GF-D8 (cell line): Measurements from ENCODE around the gene THADA.
"Not testable (repeated sequence)": the region's sequence is repeated elsewhere in the genome, so short reads cannot be mapped to it uniquely, and the experiment has no call there.

Experiments used
- DNase-seq: peaks from one replicate; lab custom pipeline; 2025; lab: John Stamatoyannopoulos, UW

Gene THADA

DNA sequence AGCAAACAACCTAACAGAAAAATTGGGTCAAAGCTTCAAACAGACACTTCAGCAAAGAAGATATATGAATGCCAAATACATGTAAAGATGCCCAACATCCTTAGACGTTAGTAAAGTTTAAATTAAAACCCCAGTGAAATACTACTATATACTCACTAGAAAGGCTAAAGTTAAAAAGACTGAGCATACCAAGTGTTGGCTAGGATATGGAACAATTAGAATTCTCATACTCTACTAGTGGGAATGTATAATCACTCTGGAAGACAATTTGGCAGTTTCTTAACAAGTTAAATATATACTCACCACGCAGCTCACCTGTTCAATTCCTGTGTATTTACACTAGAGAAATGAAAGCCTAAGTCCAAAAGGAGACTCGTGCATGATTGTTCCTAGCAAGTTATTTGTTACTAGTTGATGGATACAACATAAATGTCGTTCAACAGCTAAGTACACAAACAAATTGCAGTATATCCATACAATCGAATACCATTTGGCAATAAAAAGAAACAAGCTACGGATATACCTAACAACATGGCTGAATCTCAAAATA lies 185.7 kb downstream of the THADA start:
- DNase-seq = no peak

DNA sequence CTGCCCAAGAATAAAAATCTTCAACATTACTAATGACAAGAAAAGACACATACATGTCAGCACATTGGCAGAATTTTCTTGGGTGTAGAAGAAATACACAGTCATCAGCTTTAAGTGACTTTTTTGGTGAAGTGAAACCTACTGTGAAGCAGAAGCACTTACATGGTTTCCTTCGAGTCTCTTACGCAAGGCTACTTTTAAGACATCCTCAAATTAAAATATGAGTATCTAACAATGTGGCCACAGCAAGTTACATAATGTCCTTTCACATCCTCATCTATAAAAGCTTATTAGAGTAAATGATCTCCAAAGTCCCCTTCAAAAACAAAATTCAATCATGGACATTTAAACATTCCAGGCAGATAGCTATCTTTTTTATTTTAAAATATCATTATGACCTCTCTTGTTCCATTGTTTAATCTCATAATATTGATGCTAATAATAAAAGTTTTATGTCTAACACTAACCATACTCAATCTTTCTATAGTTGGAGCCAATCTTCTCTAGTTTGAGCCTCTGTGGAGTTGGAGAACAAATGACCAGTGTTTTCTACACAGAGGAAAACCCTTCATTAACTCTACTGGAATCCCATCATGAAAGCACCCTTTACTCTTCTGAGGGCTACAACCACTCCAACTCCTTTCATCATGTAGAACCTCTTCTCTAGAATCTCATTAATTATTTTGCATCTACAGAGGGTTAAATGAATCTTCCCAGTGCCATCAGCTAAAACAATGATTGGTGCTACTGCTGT lies 187.3 kb downstream of the THADA start:
- DNase-seq = peak; percentile 89

DNA sequence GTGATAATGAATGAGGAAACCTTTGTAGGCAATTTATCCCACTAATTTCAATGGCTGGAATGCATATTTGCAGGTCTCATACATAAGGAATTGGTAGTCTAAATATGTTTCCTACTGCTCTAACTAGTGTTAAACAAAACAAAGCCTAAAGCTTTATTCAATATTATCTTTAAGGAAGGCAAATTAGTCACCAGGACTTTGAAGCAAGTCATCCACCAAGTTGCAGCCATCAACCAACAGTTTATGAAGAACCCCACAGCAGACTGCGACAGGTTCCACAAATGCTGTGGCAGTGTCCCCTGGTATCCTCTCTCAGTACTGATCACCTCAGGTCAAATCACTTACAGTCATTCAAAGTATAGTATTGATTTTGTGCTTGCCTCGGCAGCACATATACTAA lies 187.9 kb downstream of the THADA start:
- no peak for DNase-seq

DNA sequence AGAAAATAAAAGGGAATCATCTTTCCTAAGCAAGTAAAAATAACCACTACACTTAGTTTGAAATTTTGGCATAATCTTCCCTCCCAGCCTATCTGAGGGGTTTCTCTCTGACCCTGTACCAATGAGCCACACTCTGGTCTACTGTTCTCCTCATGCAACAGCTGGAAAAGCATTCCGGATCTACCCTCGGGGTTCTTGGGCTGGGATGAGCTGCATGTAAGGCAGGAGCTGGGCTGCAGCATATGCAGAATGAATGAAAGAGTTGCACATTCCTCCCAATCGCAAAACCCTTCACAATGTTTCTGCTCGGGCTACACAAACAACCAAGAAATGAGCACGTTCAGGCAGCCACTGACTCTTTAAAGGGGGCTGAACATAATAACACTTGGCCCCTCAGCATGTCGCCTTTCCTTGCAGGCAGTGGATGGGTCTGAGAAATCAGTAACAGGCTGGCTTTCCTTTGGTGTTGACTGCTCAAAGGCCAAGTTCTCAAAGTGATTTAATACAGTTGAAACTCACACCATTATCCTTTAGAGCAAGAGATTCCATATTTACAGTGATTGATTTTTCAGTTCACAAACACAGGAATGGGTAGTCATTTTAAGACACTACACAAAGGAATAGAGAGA lies 189.1 kb downstream of the THADA start:
- no peak for DNase-seq

DNA sequence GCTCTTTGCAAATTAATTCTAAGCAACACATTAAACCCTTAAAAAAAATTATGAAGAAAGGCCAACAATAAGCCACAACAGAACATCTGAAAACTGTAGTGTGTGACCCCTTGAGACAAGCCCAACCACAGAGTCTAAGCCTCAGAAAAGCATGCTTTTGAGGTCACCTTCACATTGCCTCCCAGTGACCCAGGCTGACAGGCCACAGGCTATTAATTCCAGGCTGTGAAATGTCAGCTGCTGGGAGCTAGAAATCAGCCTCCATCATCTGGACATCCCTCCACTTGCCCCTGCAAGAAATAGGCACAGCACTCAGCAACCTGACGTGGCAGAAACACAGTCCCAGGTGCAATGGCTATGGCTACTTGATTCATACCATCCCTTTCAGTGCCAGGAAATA lies 190.0 kb downstream of the THADA start:
- no peak for DNase-seq

DNA sequence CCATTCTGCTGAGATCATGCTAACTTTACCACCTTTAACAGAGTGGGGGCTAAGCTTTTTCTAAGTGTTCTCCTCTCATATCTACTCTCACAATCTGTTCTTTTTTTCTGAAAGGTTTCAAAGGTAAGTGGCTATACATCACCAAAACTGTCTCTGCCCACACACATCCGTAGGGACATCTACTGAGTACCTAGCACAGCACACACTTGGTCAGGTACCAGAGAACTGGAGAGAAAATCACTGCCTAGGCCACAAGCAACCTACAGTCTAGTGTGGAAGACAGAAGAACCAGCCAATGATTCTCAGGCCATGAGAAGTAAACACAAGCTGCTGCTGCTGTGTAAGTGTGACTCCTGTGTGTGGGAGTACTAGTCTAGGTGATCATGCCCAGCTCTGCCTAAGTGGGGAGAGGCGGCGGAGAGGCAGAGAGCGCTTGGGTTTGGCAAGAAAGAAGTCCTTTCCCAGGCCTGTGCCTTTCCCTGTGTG lies 193.3 kb downstream of the THADA start:
- DNase-seq = no peak

DNA sequence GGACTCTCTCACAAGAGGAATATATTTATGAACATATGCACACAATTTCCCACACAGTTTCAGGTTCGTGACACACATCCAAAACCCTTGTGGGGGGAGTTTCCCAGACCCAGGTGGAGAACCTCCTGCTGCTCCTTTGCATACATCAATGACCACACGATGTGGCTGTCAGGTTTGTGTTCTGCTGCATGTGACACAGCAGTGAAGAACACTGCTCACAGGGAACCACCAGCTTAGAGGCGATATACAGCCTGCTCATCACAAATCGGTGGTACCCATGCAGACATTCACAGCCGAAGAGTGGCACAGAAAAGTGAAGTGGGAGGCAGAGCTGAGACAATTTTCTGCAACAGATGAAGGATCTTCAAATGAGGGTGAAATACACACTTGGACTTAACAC lies 193.8 kb downstream of the THADA start:
- DNase-seq = no peak

DNA sequence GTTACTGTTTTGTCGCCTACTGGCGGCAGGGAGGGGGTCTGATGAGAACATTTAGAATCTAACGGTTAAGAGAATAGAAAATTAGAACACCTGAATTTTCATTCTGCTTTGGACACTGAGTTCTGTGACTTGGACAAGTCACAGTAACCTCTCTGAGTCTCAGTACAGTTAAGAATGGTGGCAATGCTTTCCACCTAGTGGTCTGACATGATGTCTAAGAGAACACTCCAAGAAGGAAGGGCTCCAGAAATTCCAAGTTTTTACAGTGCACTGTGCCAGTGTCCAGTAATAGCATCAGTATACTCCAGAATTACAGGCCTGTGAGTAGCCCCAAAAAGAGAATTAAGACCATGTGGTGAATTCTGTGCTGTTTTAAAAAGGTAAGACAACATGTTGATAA lies 195.3 kb downstream of the THADA start:
- no peak for DNase-seq

DNA sequence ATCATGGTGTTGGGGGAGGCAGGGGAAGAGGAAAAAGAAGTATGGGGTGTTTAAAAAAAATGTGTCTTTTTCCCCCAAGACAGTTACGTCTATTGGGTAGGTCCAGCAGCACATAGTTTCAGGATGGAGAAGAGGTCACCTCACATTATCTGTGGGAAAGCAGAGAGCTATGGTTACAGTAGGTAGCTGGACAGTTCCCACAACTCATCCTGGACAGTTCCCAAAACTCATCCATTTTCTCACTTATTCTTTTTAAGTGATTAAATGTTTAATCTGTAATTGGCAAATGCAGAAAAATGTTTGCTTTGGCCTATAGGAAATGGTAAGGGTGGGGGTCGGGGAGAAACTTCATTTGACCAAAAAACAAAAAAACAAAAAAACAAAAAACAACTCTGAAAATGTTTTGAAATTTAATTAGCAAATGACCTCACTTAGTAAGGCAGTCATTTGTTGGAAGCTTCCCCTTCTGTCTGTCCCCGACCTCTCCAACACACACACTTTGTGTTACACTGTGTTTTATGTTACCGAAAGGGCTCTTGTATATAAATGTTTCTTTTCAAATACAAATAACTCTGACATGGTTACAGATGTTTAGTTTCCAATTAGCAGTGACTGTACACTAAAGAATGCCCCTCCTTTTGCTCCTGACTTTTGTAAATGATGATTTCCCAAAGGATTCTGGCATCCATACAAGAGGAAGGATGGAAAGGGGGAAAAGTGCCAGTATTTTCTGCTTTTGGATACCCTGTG lies 196.1 kb downstream of the THADA start:
- no peak for DNase-seq

DNA sequence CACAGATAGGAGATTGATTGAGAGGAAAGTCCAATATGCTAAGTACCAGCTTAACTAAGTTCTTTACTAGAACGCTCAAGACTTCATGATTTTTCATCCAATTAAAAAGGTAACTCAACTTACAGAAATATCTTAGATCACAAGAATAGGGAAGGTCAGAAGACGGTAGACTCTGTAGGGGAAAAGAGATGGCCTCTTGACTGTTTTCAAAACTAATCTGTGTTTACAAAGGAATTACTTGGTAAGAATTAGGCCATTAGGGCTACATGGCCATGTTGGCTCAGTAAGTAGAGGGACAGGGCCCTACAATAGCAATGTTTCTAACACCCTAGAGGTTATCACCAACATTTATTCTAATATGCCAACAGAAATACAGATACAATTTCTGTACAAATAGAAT lies 196.7 kb downstream of the THADA start:
- DNase-seq = no peak

DNA sequence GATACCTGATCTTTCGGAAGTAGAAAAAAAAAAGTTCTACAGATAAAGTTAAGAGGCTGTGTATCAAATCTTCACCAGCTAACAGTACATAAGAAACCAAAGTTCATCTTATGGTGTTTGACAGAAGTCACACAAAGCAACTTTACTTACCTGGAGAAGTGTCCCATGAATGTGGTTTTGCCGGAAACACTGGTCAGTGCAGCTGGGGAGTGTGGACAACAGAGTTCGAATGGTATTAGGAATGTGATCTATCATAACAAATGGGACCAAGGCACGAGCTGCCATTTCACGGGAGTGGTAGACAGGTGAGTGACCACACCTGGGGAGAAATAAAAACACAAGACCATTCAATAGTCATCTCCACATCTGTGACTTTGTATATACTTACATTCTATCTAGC lies 198.0 kb downstream of the THADA start:
- DNase-seq = no peak

DNA sequence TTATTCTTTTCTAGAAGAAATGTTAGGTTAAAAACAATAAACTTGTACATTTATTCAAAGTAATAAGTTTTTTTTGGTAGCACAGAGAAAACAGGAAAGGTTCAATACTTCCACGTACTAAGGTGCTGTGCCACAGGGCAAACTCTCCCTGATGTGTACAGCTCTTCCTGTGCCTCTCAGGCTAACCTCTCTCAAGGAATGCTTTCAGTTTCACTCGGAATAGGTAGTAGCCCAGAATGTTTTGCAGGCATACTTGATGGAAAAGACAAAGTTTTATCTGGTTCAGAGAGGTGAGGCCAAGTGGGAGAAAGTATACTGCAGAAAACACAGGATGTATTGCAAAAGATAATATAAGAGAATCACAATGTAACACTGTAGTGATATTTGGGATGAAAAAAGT lies 198.4 kb downstream of the THADA start:
- DNase-seq = no peak

DNA sequence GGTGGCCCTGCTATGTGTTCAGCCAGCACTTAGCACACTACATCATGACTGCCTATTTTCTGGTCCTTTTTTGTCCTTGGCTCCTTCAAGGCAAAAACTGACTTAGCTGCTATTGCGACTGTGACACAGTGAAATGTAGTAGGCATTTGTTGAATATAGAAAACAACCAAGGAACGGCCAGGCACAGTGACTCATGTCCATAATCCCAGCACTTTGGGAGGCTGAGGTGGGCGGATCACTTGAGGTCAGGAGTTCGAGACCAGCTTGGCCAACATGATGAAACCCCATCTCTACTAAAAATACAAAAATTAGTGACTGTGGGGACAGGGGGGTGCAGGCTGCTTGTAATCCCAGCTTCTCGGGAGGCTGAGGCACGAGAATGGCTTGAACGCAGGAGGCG lies 199.5 kb downstream of the THADA start:
- DNase-seq = not testable (repeated sequence)

DNA sequence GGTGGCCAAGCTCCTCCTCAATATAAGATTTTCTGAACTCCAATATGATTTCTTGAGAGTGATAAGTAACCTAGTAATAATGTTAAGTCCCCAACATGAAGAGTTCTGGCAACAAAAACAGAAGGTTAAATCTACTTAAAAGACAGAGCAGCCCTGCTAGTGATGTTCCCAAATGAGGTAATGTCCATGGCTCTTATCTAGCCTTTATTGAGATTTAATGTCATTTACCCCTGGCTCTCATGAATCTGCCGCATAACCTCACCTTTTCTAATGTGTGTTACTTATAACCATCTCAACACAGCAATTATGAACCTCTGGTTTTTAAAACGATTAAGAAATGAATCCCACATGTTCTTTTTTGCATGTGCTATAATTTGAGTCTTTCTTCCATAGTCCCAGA lies 201.9 kb downstream of the THADA start:
- DNase-seq = no peak

DNA sequence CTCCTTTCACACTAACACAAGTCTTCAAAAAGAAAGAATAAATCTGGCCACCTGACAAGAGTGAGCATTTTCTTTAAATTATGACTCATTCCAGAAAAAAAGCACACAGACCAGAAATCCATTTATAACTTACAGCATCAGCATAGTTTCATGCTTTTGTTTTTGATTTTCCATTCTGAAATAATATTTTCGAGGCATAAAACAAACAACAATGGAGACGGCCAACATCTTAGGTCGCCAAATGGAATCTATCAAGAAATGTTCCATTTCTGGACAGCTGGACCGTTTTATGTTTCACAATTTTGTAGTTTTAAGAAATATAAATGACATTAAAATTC lies 204.0 kb downstream of the THADA start:
- DNase-seq = no peak

DNA sequence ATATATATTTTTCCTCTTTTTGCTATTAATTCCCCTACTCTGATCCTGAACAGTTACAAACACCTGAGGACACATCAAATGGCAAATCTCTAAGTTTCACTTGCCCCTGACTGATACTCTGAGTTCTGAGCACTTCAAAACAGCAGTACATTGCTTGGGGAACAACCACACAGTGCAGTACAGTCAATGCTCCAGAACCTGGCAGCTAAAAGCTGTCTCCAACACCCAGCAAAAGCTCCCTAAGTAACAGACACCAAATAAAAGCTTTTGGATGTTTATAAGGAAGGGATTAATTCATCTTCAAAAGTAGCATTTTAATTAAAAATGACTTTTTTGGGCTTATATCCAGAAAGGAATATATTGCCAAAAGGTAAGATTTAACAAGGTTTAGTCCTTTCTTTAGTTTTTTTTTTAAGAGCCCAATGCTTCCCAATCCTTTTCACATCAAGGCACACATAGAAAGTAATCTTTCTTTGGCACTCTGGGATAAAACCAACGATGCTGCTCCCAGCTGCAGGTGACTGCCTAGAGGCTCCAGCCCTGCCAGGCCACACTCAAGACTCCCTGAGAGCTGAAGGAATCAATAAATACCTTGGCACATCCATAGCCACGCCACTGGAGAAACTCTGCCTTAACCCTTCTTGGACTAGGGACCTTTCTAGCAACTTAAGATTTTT lies 204.5 kb downstream of the THADA start:
- DNase-seq = no peak

DNA sequence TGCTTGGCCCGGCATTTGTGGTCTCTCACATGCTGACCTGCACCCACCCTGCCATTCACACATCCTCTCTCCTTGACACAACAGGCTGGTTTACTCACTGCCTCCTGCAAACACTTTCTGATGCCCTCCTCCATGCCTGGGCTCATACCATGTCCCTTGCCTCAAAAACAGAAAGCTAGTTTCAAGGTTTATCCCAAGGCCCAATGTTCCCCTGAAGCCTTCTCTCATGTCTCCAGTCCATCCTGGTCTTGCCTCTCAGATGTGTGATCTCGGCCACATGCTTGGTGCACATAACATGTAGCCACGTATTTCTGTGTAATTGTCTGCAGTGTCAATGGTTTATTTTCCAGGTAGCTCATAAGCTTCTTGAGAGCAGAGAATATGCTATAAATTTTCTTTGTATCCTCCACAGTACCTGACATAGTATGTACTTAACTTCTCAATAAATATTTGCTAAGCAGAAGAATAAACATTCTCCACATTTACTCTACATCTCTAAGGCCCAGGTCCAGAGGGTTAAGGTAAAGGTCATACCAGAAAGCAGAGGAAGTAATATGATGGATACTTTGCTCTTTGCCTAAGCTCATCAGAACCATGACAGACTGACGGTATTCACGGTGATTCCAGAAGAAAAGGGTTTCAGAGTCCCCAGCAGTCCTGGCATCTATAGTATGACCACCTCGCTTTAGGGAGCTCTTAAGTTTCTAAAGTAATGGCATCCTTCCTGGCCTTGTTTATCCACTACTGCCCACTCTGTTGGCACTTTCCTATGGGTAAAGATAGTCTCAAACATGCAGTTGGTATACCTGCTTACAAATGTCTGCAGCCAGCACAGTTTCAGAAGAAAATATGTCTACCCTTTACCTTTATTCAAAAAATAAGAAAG lies 206.0 kb downstream of the THADA start:
- no peak for DNase-seq

DNA sequence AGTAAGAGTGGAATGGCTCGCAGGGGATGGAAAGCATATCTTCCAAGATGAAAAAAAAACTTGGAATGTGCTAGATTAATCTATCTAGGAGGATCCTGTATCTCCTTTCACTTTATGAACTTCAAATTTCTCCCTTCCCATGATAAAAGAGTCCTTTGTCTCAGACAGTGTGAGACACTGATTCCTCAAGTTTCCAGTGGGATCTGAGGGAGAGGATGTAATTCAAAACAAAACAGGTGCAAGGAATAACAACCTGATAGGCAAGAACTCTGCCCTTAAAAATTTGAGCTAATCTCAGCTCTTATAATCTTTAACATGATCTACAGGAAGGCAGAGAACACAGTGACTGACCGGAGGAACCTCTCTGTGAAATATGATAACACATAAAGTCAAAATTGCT lies 207.5 kb downstream of the THADA start:
- no peak for DNase-seq

DNA sequence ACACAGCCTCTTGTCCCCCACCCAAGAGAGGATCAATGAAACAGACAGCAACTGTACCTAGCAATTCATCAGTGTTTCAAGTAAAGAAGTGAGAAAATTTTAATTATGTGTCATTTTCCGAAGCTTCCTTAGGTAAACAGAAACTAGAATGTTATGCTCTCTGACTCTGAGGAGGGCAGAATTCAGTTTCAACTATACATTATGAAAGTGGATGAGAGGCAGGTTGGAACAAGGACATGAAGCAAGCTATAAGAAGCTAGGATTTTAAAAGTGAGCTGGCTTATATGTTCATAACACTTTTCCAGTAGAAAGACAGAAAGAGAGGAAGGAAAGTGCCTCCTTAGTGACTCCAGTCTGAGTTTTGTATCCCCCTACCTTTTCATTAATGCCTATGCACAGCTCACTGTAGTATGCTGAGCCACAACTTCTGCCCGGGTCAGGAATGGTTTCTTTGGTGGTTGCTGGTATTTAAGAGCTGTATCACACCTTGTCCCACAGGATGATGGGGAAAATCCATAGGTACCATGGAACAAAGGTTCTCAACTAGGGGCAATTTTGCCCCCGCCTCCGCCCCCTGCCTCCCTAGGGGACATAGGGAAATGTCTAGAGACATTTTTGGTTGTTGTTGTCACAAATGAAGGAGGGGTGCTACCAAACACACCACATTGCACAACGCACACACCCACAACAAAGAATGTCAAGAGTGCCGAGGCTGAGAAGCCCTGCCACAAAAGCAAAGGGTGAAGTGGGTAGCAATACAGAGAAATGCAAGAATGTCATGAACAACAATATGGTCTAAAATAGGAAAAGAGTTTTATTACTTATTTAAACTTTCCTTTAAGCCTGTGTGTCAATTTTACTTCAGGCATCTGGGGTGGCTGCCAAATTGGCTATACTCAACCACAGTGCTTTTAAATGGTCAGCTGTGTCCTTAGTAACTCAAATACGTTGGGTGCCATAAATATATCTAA lies 208.5 kb downstream of the THADA start:
- no peak for DNase-seq

DNA sequence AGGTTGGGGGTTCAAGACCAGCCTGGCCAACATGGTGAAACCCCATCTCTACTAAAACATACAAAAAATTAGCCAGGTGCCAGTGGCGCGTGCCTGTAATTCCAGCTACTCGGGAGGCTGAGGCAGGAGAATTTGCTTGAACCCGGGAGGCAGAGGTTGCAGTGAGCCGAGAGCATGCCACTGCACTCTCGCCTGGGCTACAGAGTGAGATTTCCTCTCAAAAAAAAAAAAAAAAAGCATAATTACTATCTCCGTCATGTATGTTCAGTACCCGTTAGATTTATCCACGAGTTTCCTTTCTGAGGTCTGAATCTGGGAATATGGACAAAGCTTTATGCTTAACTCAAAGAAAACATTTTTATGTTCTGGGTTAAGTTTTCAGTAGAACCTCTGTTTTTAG lies 209.2 kb downstream of the THADA start:
- DNase-seq = not testable (repeated sequence)
